ENCODE measurements around the gene IQGAP2. TPM values are rescaled to one million over a fixed set of nuclear protein-coding genes. Genes with fewer than 3 reads are reported as not detected.

IQGAP2 gene
- total RNA-seq, 4 donors from 2014 or later = 3.5 to 18.5 (median 13.7) TPM

DNA sequence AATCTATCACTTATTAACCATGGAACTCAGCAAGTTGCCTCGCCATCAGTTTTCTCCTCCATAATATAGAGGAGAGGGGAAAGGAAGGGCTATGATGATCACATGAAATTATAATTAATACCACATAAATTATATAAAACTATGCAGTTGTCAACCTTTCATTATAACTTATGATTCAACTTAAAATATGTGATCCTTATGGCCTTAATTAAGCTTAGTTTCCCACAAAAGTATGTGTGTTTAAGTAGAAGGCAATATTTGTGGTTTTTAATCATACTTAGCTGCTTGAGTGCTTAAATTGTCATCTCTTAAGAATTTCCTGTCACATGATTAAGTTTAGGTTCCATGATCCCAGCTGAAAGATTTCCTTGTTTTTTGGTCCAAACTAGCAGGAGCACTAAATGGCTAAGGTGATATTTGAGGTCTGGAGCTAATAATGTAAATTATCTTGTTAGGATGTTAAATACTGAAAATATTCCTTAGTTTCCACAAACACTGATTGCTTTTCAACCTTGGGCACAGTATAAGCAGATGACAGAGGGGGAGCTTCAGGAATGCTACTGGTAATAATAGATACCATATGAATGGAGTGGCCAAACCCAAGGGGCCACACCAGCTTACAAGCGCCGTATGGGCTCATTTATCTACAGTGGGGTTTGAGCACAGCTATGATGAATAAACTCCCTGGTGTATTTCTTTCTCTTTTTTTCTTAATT, 286.4 kb downstream of the IQGAP2 start:
- WGBS, 2 donors = 74 to 89% methylated on average over 3 of the region's 3 CpGs
- no peak overlapping the region for H3K4me3 ChIP-seq (ENCODE audit: low read depth, poor library complexity, severe bottlenecking)
- no peak for DNase-seq (ENCODE audit: low spot score in 2 of 2)
- intact Hi-C loops (cut with DNase I; ENCODE audit: low total_unique reads) = no loop called here
- no peak for TF ChIP-seq CTCF (IDR thresholded peaks at IDR 0.05)
- no peak for TF ChIP-seq POLR2A (IDR thresholded peaks at IDR 0.05)

- no peak overlapping the region for H3K4me3 ChIP-seq (ENCODE audit: low read depth, poor library complexity, severe bottlenecking)
- intact Hi-C loops (cut with DNase I; ENCODE audit: low total_unique reads) = no loop called here
- DNase-seq (ENCODE audit: low spot score in 2 of 2) = no peak
- TF ChIP-seq POLR2A (IDR thresholded peaks at IDR 0.05) (no peak), CTCF (IDR thresholded peaks at IDR 0.05) (no peak)
- 74 to 75% methylated on average over 3 of the region's 3 CpGs for WGBS, 2 donors
Measured at GRCh38 chr5:76690037-76690679, 287.1 kb downstream of the IQGAP2 start.

GRCh38 chr5:76690704-76691466, 287.8 kb downstream of the IQGAP2 start:
- intact Hi-C loops (cut with DNase I; ENCODE audit: low total_unique reads) = no loop called here
- WGBS, 2 donors = 67 to 73% methylated on average over 7 of the region's 7 CpGs
- TF ChIP-seq POLR2A (IDR thresholded peaks at IDR 0.05) (no peak), CTCF (IDR thresholded peaks at IDR 0.05) (no peak)
- peak in 1 of 2 donors; percentile 75 for DNase-seq (ENCODE audit: low spot score in 2 of 2)
- no peak overlapping the region for H3K4me3 ChIP-seq (ENCODE audit: low read depth, poor library complexity, severe bottlenecking)

DNA sequence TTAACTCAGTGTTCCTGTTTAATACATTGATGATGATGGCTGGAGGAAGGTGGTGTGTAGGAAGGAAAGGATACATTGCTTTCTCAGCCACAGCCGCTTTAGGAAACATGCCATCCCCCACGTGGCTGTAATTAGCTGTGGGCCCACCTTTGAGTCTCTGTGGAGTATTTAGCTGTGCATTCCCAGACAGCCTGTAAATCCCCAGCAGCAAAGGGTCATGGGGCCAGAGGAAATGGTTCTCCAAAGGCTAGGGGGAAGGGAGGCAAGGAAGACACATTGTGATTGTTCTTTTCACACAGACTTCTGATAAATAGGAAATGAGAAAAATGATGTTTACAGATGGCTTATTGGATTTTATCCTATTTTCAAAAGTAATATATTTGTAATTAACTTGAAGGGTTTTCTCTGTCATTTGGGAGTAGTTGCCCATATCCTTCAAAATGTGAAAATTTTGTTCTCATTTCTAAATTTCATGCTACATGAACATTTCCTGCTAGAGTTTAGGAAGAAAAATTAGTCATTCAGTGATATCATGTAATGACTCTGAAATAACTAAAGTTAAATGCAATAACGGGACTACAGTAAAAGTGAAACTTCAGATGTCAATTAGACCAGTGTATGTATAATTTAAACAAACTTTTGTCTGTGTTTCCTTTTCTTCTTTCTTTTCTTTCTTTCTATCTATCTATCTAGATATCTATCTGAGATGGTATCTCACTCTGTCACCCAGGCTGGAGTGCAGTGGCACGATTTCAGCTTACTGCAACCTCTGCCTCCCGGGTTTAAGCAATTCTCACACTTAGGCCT, 288.6 kb downstream of the IQGAP2 start:
- 52 to 64% methylated on average over 5 of the region's 5 CpGs for WGBS, 2 donors
- no peak overlapping the region for H3K4me3 ChIP-seq (ENCODE audit: low read depth, poor library complexity, severe bottlenecking)
- no peak for DNase-seq (ENCODE audit: low spot score in 2 of 2)
- intact Hi-C loops (cut with DNase I; ENCODE audit: low total_unique reads) = no loop called here
- TF ChIP-seq CTCF (IDR thresholded peaks at IDR 0.05) = no peak
- TF ChIP-seq POLR2A (IDR thresholded peaks at IDR 0.05) = no peak

- no peak overlapping the region for H3K4me3 ChIP-seq (ENCODE audit: low read depth, poor library complexity, severe bottlenecking)
- TF ChIP-seq POLR2A (IDR thresholded peaks at IDR 0.05) (no peak), CTCF (IDR thresholded peaks at IDR 0.05) (no peak)
- intact Hi-C loops (cut with DNase I; ENCODE audit: low total_unique reads) = no loop called here
- DNase-seq (ENCODE audit: low spot score in 2 of 2) = no peak
- WGBS, 2 donors = 92 to 100% methylated on average over 6 of the region's 6 CpGs
Measured at GRCh38 chr5:76692274-76692540, 289.1 kb downstream of the IQGAP2 start.
